NCI-H2029 (cell line): ENCODE data around the gene GALNT8.
"Not testable (repeated sequence)": the region's sequence is repeated elsewhere in the genome, so short reads cannot be mapped to it uniquely, and the experiment has no call there.

Source experiments
- DNase-seq: peaks from one replicate; lab custom pipeline; 2025; lab: John Stamatoyannopoulos, UW

GALNT8 gene

GRCh38 chr12:4719821-4720636 is at the start of gene GALNT8:
GALNT8 (plus strand) TSS chr12:4720400; CDS start chr12:4720678, 278 bp downstream.
- DNase-seq = no peak

- no peak for DNase-seq
These were observed 40.5 kb upstream of the GALNT8 start for GRCh38 chr12:4679711-4680110.

GRCh38 chr12:4681732-4682131 is 38.5 kb upstream of the GALNT8 start:
- no peak for DNase-seq

- DNase-seq = no peak
These were observed 34.9 kb upstream of the GALNT8 start for GRCh38 chr12:4685317-4685716.

GRCh38 chr12:4690760-4691159 is 29.4 kb upstream of the GALNT8 start:
- DNase-seq = no peak

GRCh38 chr12:4700621-4701026 is 19.6 kb upstream of the GALNT8 start:
- peak; percentile 4 for DNase-seq

- no peak for DNase-seq
These were observed 18.6 kb upstream of the GALNT8 start for GRCh38 chr12:4701395-4702190.

- DNase-seq = no peak
These were observed 16.5 kb upstream of the GALNT8 start for GRCh38 chr12:4703676-4704075.

- DNase-seq = no peak
These were observed 14.4 kb upstream of the GALNT8 start for GRCh38 chr12:4705824-4706223.

GRCh38 chr12:4707306-4707705 is 12.9 kb upstream of the GALNT8 start:
- no peak for DNase-seq

- DNase-seq = no peak
These were observed 10.1 kb upstream of the GALNT8 start for GRCh38 chr12:4710113-4710512.

- DNase-seq = no peak
These were observed 5.3 kb upstream of the GALNT8 start for GRCh38 chr12:4714879-4715278.

GRCh38 chr12:4717806-4718205 is 2.4 kb upstream of the GALNT8 start:
- no peak for DNase-seq

GRCh38 chr12:4720637-4720995 is 416 bp downstream of the GALNT8 start:
- no peak for DNase-seq

- not testable (repeated sequence) for DNase-seq
These were observed 1.4 kb downstream of the GALNT8 start for GRCh38 chr12:4721587-4721986.

GRCh38 chr12:4723226-4723625 is 3.0 kb downstream of the GALNT8 start:
- DNase-seq = no peak

GRCh38 chr12:4725057-4725456 is 4.9 kb downstream of the GALNT8 start:
- DNase-seq = no peak

- no peak for DNase-seq
These were observed 14.6 kb downstream of the GALNT8 start for GRCh38 chr12:4734625-4735340.

- no peak for DNase-seq
These were observed 15.9 kb downstream of the GALNT8 start for GRCh38 chr12:4736091-4736490.

GRCh38 chr12:4738541-4738940 is 18.3 kb downstream of the GALNT8 start:
- DNase-seq = no peak

GRCh38 chr12:4742416-4742970 is 22.3 kb downstream of the GALNT8 start:
- DNase-seq = no peak

- DNase-seq = no peak
These were observed 22.8 kb downstream of the GALNT8 start for GRCh38 chr12:4743046-4743445.
